ENCODE measurements around the gene KLK8.

DNA sequence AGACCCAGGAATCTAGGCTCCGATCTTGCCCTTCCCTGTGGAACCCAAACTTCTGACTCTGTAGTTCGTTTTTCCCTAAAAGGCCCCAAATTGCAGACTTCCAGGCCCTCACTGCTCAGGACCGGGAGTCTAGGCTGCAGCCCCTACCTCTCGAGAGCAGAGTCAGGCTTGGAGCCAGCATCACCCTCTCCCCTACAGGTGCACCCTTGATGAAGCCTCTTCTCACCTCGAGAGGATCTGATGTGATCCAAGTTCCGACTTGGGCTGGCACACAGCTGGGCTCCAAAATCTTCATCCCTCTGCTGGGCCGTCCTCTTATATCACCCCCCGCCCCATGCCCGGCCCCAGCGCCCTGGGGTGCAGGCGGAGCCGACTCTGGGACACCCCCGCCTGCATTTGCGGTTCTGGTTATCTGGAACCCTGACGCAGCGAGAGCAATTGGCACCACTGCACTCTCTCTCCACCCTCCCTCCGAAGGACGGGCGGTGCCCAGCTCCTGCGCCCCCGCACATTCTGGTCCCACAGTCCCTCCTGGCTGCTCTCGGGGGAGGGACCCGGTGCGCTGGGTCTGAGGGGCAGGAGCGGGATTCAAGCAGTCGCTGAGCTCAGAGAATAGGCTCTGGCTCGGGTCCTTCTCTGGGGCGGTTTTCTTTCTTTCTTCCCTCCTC lies 17.6 kb downstream of the KLK8 start, which contains the start of gene KLK7:
- no peak for TF ChIP-seq EZH2 (IDR thresholded peaks at IDR 0.05; ENCODE audit: borderline replicate concordance, low read length)
- TF ChIP-seq, protein P1, sequence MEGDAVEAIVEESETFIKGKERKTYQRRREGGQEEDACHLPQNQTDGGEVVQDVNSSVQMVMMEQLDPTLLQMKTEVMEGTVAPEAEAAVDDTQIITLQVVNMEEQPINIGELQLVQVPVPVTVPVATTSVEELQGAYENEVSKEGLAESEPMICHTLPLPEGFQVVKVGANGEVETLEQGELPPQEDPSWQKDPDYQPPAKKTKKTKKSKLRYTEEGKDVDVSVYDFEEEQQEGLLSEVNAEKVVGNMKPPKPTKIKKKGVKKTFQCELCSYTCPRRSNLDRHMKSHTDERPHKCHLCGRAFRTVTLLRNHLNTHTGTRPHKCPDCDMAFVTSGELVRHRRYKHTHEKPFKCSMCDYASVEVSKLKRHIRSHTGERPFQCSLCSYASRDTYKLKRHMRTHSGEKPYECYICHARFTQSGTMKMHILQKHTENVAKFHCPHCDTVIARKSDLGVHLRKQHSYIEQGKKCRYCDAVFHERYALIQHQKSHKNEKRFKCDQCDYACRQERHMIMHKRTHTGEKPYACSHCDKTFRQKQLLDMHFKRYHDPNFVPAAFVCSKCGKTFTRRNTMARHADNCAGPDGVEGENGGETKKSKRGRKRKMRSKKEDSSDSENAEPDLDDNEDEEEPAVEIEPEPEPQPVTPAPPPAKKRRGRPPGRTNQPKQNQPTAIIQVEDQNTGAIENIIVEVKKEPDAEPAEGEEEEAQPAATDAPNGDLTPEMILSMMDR (IDR thresholded peaks at IDR 0.05; ENCODE audit: low read length): no peak

All from OCI-LY1 (cell line).